ENCODE results near the gene DIAPH1. TPM values are rescaled to one million over a fixed set of nuclear protein-coding genes. Genes with fewer than 3 reads are reported as not detected.
A peak's percentile ranks its signal among the peaks of the same experiment; 100 is the strongest.

DIAPH1 gene
- total and polyA plus RNA-seq, 8 donors: 48.1 to 137 (median 60.2) TPM

DNA sequence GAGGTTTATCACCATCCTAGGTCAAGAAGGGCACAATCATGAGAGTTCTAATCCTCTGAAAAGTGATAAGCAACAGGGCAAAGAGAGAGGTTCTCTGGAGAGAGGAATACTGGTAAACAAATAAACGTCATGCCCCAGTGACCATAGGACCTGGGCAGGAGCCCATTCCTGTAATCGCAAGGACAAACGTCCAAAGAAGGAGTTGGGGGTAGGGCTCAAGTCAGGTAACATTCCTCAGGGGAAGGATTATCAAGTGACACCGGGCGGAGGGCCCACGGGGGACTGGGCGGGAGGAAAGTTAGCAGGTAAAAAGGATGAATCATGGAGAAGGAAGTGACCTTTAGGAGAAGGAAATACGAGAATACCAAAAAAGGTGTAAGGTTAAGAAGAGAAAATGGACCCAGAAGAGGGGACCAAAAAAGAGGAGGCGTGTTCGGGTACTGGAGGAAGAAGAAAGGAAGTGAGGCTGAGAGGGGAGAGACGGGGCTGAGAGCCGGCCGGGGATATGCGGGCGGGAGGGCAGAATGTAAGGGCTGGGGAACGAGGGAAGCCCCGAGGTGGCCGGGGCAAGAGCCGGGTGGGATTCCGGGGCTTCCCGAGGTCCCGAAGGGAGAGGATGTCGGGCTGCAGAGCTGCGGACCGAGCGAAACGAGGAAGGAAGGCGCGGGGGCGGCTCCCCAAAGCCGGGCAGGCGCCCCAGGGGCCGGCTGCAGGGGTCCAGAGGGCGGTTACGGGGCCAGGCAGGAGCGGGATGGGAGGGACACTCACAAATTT is 583 bp downstream of the DIAPH1 start:
- peak overlapping the region; percentile 91 to 99 for H3K27ac ChIP-seq
- peak overlapping the region; percentile 76 to 98 for H3K4me3 ChIP-seq
- peak in 3 of 4 donors; percentile 52 to 84 (median 72) for DNase-seq
- H3K9me3 ChIP-seq: no peaks in the 10 kb centered on the region
- H3K36me3 ChIP-seq: peaks cover 0 to 34% of the 10 kb centered on the region in 2 donors
- intact Hi-C loops (cut with DNase I): loop anchor here in 1 of 2 donors (2.0 kb wide), 1 partner anchor 25 kb away; no protein-coding TSS in a partner anchor
- peak; percentile 70 for ATAC-seq
- no peaks in the 10 kb centered on the region for H3K27me3 ChIP-seq
- TF ChIP-seq, protein P1, sequence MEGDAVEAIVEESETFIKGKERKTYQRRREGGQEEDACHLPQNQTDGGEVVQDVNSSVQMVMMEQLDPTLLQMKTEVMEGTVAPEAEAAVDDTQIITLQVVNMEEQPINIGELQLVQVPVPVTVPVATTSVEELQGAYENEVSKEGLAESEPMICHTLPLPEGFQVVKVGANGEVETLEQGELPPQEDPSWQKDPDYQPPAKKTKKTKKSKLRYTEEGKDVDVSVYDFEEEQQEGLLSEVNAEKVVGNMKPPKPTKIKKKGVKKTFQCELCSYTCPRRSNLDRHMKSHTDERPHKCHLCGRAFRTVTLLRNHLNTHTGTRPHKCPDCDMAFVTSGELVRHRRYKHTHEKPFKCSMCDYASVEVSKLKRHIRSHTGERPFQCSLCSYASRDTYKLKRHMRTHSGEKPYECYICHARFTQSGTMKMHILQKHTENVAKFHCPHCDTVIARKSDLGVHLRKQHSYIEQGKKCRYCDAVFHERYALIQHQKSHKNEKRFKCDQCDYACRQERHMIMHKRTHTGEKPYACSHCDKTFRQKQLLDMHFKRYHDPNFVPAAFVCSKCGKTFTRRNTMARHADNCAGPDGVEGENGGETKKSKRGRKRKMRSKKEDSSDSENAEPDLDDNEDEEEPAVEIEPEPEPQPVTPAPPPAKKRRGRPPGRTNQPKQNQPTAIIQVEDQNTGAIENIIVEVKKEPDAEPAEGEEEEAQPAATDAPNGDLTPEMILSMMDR (IDR thresholded peaks at IDR 0.05): no peak
- peaks cover 0 to 62% of the 10 kb centered on the region in 2 donors for H3K4me1 ChIP-seq

GRCh38 chr5:141617682-141618029 is 1.1 kb downstream of the DIAPH1 start:
- TF ChIP-seq, protein P1 (IDR thresholded peaks at IDR 0.05): no peak
- peak in 1 of 4 donors; percentile 21 for DNase-seq
- Histone ChIP-seq H3K4me1 (peaks cover 0 to 63% of the 10 kb centered on the region in 2 donors), H3K36me3 (peaks cover 0 to 29% of the 10 kb centered on the region in 2 donors), H3K27me3 (no peaks in the 10 kb centered on the region), H3K9me3 (no peaks in the 10 kb centered on the region), H3K27ac (peak overlapping the region; percentile 91 to 99), H3K4me3 (peak overlapping the region; percentile 76 to 98)
- intact Hi-C loops (cut with DNase I): loop anchor here in 1 of 2 donors (2.0 kb wide), 1 partner anchor 25 kb away; no protein-coding TSS in a partner anchor
- peak; percentile 5 for ATAC-seq

DNA sequence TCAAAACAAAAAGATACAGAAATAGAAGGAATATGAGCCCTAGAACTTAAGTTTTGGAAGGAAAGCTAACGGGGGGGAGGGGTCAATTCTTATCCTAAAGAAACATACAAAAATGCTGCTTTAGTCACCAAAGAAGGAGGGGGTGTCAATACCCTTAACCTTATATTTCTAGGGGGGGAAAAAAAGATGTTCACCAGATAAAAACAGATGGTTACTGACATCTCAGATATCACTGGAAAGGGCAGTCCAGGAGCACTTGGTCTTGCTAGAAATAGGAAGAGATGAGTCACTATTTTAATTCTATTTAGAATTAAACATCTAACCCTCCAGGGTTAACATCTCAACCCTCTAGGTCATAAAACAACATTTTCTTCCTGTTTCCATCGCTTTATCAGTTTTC is 1.7 kb downstream of the DIAPH1 start:
- TF ChIP-seq, protein P1 (IDR thresholded peaks at IDR 0.05): no peak
- H3K4me1 ChIP-seq: peaks cover 0 to 65% of the 10 kb centered on the region in 2 donors
- H3K4me3 ChIP-seq: peak overlapping the region in 1 of 2 donors; percentile 98
- peak overlapping the region; percentile 91 to 99 for H3K27ac ChIP-seq
- peaks cover 0 to 23% of the 10 kb centered on the region in 2 donors for H3K36me3 ChIP-seq
- ATAC-seq (no peak), DNase-seq (no peak)
- no peaks in the 10 kb centered on the region for H3K9me3 ChIP-seq
- intact Hi-C loops (cut with DNase I): no loop called here
- H3K27me3 ChIP-seq: no peaks in the 10 kb centered on the region

DNA sequence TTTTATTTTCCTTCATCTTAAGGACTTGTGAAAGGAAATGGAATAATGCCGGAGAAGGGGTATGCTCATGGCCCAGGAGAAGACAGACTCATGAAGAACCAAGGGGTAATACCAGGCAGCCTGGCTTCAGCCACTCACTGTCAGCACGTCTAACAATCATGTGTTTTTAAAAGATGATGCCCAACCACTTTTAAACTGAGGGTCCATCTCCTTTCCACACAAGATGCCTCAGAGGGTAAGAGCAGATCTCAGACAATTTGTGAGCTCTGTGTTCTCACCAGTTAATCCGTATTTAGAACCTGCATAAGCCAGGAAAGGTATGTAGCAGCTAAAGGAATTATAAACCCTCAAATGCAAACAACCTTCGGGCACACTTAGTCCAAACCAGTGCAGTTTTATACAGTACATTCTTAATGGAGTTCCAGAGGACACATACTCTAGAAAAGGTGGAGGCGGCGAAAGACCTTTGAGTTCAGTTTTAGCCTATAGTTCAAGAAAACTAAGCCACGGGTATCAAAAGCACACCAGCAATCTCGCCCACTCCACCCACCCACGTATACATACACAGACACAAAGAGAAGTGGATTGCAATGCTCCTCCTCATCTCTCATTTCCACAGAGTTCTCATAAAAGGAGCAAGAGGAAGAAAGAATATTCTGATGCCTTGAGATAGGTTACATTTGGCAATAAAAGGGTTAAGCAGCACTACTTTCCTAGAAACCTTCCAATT is 2.6 kb downstream of the DIAPH1 start:
- intact Hi-C loops (cut with DNase I): no loop called here
- Histone ChIP-seq H3K36me3 (peaks cover 0 to 21% of the 10 kb centered on the region in 2 donors), H3K4me3 (peak overlapping the region in 1 of 2 donors; percentile 98), H3K9me3 (no peaks in the 10 kb centered on the region), H3K27ac (peak overlapping the region in 1 of 2 donors; percentile 99), H3K27me3 (no peaks in the 10 kb centered on the region), H3K4me1 (peaks cover 0 to 75% of the 10 kb centered on the region in 2 donors)
- TF ChIP-seq, protein P1 (IDR thresholded peaks at IDR 0.05): no peak
- ATAC-seq (no peak), DNase-seq (no peak)

GRCh38 chr5:141613344-141613743 is 5.5 kb downstream of the DIAPH1 start:
- Histone ChIP-seq H3K4me1 (peaks cover 0 to 97% of the 10 kb centered on the region in 2 donors), H3K4me3 (no peak overlapping the region), H3K27me3 (no peaks in the 10 kb centered on the region), H3K27ac (no peak overlapping the region), H3K9me3 (no peaks in the 10 kb centered on the region), H3K36me3 (peaks cover 0 to 8% of the 10 kb centered on the region in 2 donors)
- intact Hi-C loops (cut with DNase I): no loop called here
- TF ChIP-seq, protein P1 (IDR thresholded peaks at IDR 0.05): no peak
- no peak for DNase-seq
- no peak for ATAC-seq
